GM23338 (cell line): ENCODE data around the gene GRIN2A. TPM values are rescaled to one million over a fixed set of nuclear protein-coding genes. Genes with fewer than 3 reads are reported as not detected.

Source experiments
- ATAC-seq: fragments of 200-7000 bp; cut with Tn5 transposase; 3 replicates; pipeline ENCODE4 v1.9.1; 2020
- DNase-seq: peaks from one replicate; pipeline ENCODE4 v3.0.0-alpha.2; 2015; ENCODE audit warnings: low spot score
- H2AFZ ChIP-seq: fragments of 200-600 bp; sonication (generic); 2 replicates; pipeline ENCODE4 v1.8.0; 2016; ENCODE audit warnings: antibody characterized with exemption, mild to moderate bottlenecking, moderate library complexity
- H3F3A ChIP-seq: fragments of 200-600 bp; sonication (generic); replicated peaks from 2 replicates; pipeline ENCODE4 v1.8.0; 2017; ENCODE audit warnings: antibody characterized with exemption, mixed run types, low read depth
- H3K27ac ChIP-seq: fragments of 200-600 bp; sonication (generic); 2 replicates; pipeline ENCODE4 v1.6.1; 2016; ENCODE audit warnings: low read depth
- H3K27me3 ChIP-seq: fragments of 200-600 bp; sonication (generic); 2 replicates; pipeline ENCODE4 v1.8.0; 2016; ENCODE audit warnings: mild to moderate bottlenecking, mixed run types, moderate library complexity; ENCODE audit not compliant: insufficient read depth
- H3K36me3 ChIP-seq: fragments of 200-600 bp; sonication (generic); 2 replicates; pipeline ENCODE4 v1.8.0; 2016; ENCODE audit warnings: mild to moderate bottlenecking; ENCODE audit not compliant: insufficient read depth
- H3K4me1 ChIP-seq: fragments of 200-600 bp; sonication (generic); 2 replicates; pipeline ENCODE4 v1.8.0; 2016; ENCODE audit warnings: mild to moderate bottlenecking, moderate library complexity; ENCODE audit not compliant: insufficient read depth
- H3K4me2 ChIP-seq: fragments of 200-600 bp; sonication (generic); 2 replicates; pipeline ENCODE4 v1.7.1; 2017; ENCODE audit warnings: mixed run types
- H3K4me3 ChIP-seq: fragments of 200-600 bp; sonication (generic); 2 replicates; pipeline ENCODE4 v1.6.1; 2016; ENCODE audit warnings: mixed run types
- H3K79me2 ChIP-seq: fragments of 200-600 bp; sonication (generic); replicated peaks from 2 replicates; pipeline ENCODE4 v1.8.0; 2017; ENCODE audit warnings: mild to moderate bottlenecking; ENCODE audit not compliant: insufficient read depth
- H3K9me2 ChIP-seq: fragments of 200-600 bp; sonication (generic); 2 replicates; pipeline ENCODE4 v1.8.0; 2017; ENCODE audit not compliant: insufficient read depth
- H4K20me1 ChIP-seq: fragments of 200-600 bp; sonication (generic); replicated peaks from 2 replicates; pipeline ENCODE4 v1.8.0; 2017; ENCODE audit warnings: mild to moderate bottlenecking; ENCODE audit not compliant: insufficient read depth
- H3K27ac Mint-ChIP-seq: 2 replicates; pipeline ENCODE4 v1.8.0; 2020; ENCODE audit warnings: inconsistent platforms, mild to moderate bottlenecking, moderate library complexity, mixed read lengths
- H3K27me3 Mint-ChIP-seq: 3 replicates; pipeline ENCODE4 v1.8.0; 2022; ENCODE audit warnings: low read depth, mild to moderate bottlenecking, moderate library complexity, mixed read lengths, inconsistent platforms; ENCODE audit not compliant: insufficient read depth, poor library complexity
- H3K36me3 Mint-ChIP-seq: 3 replicates; pipeline ENCODE4 v1.8.0; 2021; ENCODE audit warnings: low read depth, mild to moderate bottlenecking, inconsistent platforms, moderate library complexity, mixed read lengths
- H3K4me1 Mint-ChIP-seq: 3 replicates; pipeline ENCODE4 v1.8.0; 2020; ENCODE audit warnings: mild to moderate bottlenecking, inconsistent platforms, mixed read lengths
- H3K4me3 Mint-ChIP-seq: 3 replicates; pipeline ENCODE4 v1.8.0; 2021; ENCODE audit warnings: moderate library complexity, mild to moderate bottlenecking, inconsistent platforms, mixed read lengths
- H3K9me3 Mint-ChIP-seq: 3 replicates; pipeline ENCODE4 v1.8.0; 2020; ENCODE audit warnings: moderate library complexity, mild to moderate bottlenecking, inconsistent platforms, mixed read lengths
- CTCF ChIP-seq, 2 experiments: fragments of 200-600 bp in 1 of 2; sonication (generic) in 1 of 2; conservative IDR thresholded peaks; 2 replicates each; pipeline versions ENCODE4 v1.5.1 to v1.6.1; 2016 to 2017; ENCODE audit warnings: antibody characterized with exemption in 2 of 2, low read depth in 2 of 2, mild to moderate bottlenecking in 2 of 2, moderate library complexity in 1 of 2
- ETS1 ChIP-seq: IDR thresholded peaks from 2 replicates; pipeline ENCODE4 v1.6.1; 2016; ENCODE audit warnings: antibody characterized with exemption
- EZH2 ChIP-seq: fragments of 200-600 bp; sonication (generic); IDR thresholded peaks from one replicate; pipeline ENCODE4 v1.8.0; 2017; ENCODE audit warnings: antibody characterized with exemption, mild to moderate bottlenecking, low read depth; ENCODE audit not compliant: unreplicated experiment
- JUNB ChIP-seq: IDR thresholded peaks from one replicate; pipeline ENCODE4 v1.6.1; 2016; ENCODE audit warnings: antibody characterized with exemption; ENCODE audit not compliant: unreplicated experiment
- NANOG ChIP-seq: IDR thresholded peaks from 2 replicates; pipeline ENCODE4 v1.6.1; 2016; ENCODE audit warnings: antibody characterized with exemption, borderline replicate concordance
- POLR2AphosphoS5 ChIP-seq: IDR thresholded peaks from 2 replicates; pipeline ENCODE4 v1.6.1; 2016; ENCODE audit warnings: antibody characterized with exemption, low read depth
- REST ChIP-seq: IDR thresholded peaks from one replicate; pipeline ENCODE4 v1.6.1; 2018; ENCODE audit warnings: antibody characterized with exemption; ENCODE audit not compliant: unreplicated experiment
- STAT1 ChIP-seq: IDR thresholded peaks from one replicate; pipeline ENCODE4 v1.6.1; 2016; ENCODE audit warnings: antibody characterized with exemption; ENCODE audit not compliant: unreplicated experiment
- ZNF114 ChIP-seq: fragments of 250-450 bp; sonication (Bioruptor Pico); IDR thresholded peaks from 2 replicates; pipeline ENCODE4 v1.5.0; 2020; ENCODE audit warnings: mild to moderate bottlenecking, moderate library complexity
- ZNF331 ChIP-seq: fragments of 250-450 bp; sonication (Bioruptor Pico); IDR thresholded peaks from 2 replicates; pipeline ENCODE4 v1.5.0; 2020; ENCODE audit warnings: low read depth, mild to moderate bottlenecking, moderate library complexity
- ZNF462 ChIP-seq: fragments of 250-450 bp; sonication (Bioruptor Pico); IDR thresholded peaks from 2 replicates; pipeline ENCODE4 v1.5.0; 2020; ENCODE audit warnings: mild to moderate bottlenecking, moderate library complexity
- polyA plus RNA-seq: library from polyadenylated mRNA; unstranded; fragments of >200 nt; fragmentation: Nextera tagmentation; extraction: Ambion mirVana; gene quantifications from 2 replicates; pipeline ENCODE4 v1.2.1, GENCODE V29; 2016
- total RNA-seq: library from RNA; depleted of rRNA; stranded (reverse); fragments of >200 nt; shearing (Covaris generic); gene quantifications from 2 replicates; pipeline ENCODE4 v1.2.3, GENCODE V29; 2014

The GRIN2A gene
- total and polyA plus RNA-seq, 2 experiments from 2014 or later: 0.89 to 5.1 TPM

- TF ChIP-seq ZNF462 (CRISPR knock-in tag) (no peak), CTCF (conservative IDR thresholded peaks at IDR 0.05; ENCODE audit: low read depth in 2 of 2) (no peak), ETS1 (no peak), ZNF331 (no peak)
Measured at GRCh38 chr16:10103700-10104099, 78.5 kb downstream of the GRIN2A start (continued).

GRCh38 chr16:10103118-10103517 is 79.1 kb downstream of the GRIN2A start:
- no peak for TF ChIP-seq JUNB
- no peak for TF ChIP-seq EZH2
- no peak for TF ChIP-seq NANOG
- no peak for TF ChIP-seq ZNF331
- no peak for TF ChIP-seq POLR2AphosphoS5
- TF ChIP-seq STAT1: no peak
- no peak for TF ChIP-seq ZNF114 (CRISPR knock-in tag)
- no peak for TF ChIP-seq REST
- no peak for TF ChIP-seq ETS1
- Mint-ChIP-seq H3K27me3 (no peaks in the 10 kb centered on the region), H3K9me3 (peaks cover 3% of the 10 kb centered on the region), H3K4me3 (no peak overlapping the region), H3K36me3 (peaks cover 2% of the 10 kb centered on the region; the same call in 1 of the 3 replicates), H3K27ac (no peak overlapping the region), H3K4me1 (no peaks in the 10 kb centered on the region)
- H4K20me1 ChIP-seq: no peaks in the 10 kb centered on the region
- no peak for ATAC-seq
- H3K79me2 ChIP-seq: no peaks in the 10 kb centered on the region
- no peak overlapping the region for H2AFZ ChIP-seq
- no peak overlapping the region for H3K4me3 ChIP-seq
- H3K27me3 ChIP-seq: no peaks in the 10 kb centered on the region
- H3K9me2 ChIP-seq: no peaks in the 10 kb centered on the region
- no peaks in the 10 kb centered on the region for H3F3A ChIP-seq
- no peaks in the 10 kb centered on the region for H3K4me1 ChIP-seq
- no peaks in the 10 kb centered on the region for H3K36me3 ChIP-seq
- DNase-seq: no peak
- no peak overlapping the region for H3K4me2 ChIP-seq
- no peak overlapping the region for H3K27ac ChIP-seq
